ENCODE results near the gene ZNF432. TPM values are rescaled to one million over a fixed set of nuclear protein-coding genes. Genes with fewer than 3 reads are reported as not detected.

Gene ZNF432
- polyA plus RNA-seq, 1 of the 3 experiments (the other 2 are of a cell fraction): 2.9 TPM

Other genes starting within 250 kb of the ZNF432 start
- 6.8 and 9.6 TPM in 2 replicates for gene ZNF577, start 160.9 kb downstream of the ZNF432 start, polyA plus RNA-seq (2012; rRNA removed)
- gene ZNF649, start 143.8 kb downstream of the ZNF432 start, polyA plus RNA-seq (2012; rRNA removed): 1.5 and 2.7 TPM in 2 replicates
- 2.2 and 3.1 TPM in 2 replicates for gene ZNF613, start 121.4 kb downstream of the ZNF432 start, polyA plus RNA-seq (2012; rRNA removed)
- gene ZNF350, start 62.0 kb downstream of the ZNF432 start, polyA plus RNA-seq (2012; rRNA removed): 3.4 and 4.1 TPM in 2 replicates
- 1.6 and 3.0 TPM in 2 replicates for gene ZNF615, start 40.6 kb downstream of the ZNF432 start, polyA plus RNA-seq (2012; rRNA removed)
- 2.8 and 3.6 TPM in 2 replicates for gene ZNF614, start 20.5 kb downstream of the ZNF432 start, polyA plus RNA-seq (2012; rRNA removed)
- gene ZNF841, start 46.9 kb upstream of the ZNF432 start, polyA plus RNA-seq (2012; rRNA removed): 3.8 and 5.1 TPM in 2 replicates
- gene ZNF616, start 91.1 kb upstream of the ZNF432 start, polyA plus RNA-seq (2012; rRNA removed): 1.5 and 2.0 TPM in 2 replicates
- 1.6 and 2.3 TPM in 2 replicates for gene ZNF836, start 122.8 kb upstream of the ZNF432 start, polyA plus RNA-seq (2012; rRNA removed)
- 162 and 163 TPM in 2 replicates for gene PPP2R1A, start 141.2 kb upstream of the ZNF432 start, polyA plus RNA-seq (2012; rRNA removed)
- gene ZNF766, start 220.7 kb upstream of the ZNF432 start, polyA plus RNA-seq (2012; rRNA removed): 3.9 and 5.4 TPM in 2 replicates
- gene ZNF480, start 248.3 kb upstream of the ZNF432 start, polyA plus RNA-seq (2012; rRNA removed): 10.9 and 13.4 TPM in 2 replicates